ENCODE measurements around the gene DHRS2.
"Not testable (repeated sequence)": the region's sequence is repeated elsewhere in the genome, so short reads cannot be mapped to it uniquely, and the experiment has no call there.

Gene DHRS2

GRCh38 chr14:23663711-23664110 lies 27.5 kb downstream of the DHRS2 start:
- Histone ChIP-seq H3K4me1 (ENCODE audit: control insufficient read depth, insufficient read depth, low read length) (no peaks in the 10 kb centered on the region), H3K4me3 (ENCODE audit: low read depth, low read length) (no peak overlapping the region), H3K36me3 (ENCODE audit: control insufficient read depth, insufficient read depth, low read length) (no peaks in the 10 kb centered on the region), H3K27me3 (ENCODE audit: control insufficient read depth, insufficient read depth, low read length) (no peaks in the 10 kb centered on the region), H3K9me3 (ENCODE audit: control insufficient read depth, insufficient read depth, low read length) (no peaks in the 10 kb centered on the region), H3K9ac (ENCODE audit: low read depth, low read length) (no peak overlapping the region)

DNA sequence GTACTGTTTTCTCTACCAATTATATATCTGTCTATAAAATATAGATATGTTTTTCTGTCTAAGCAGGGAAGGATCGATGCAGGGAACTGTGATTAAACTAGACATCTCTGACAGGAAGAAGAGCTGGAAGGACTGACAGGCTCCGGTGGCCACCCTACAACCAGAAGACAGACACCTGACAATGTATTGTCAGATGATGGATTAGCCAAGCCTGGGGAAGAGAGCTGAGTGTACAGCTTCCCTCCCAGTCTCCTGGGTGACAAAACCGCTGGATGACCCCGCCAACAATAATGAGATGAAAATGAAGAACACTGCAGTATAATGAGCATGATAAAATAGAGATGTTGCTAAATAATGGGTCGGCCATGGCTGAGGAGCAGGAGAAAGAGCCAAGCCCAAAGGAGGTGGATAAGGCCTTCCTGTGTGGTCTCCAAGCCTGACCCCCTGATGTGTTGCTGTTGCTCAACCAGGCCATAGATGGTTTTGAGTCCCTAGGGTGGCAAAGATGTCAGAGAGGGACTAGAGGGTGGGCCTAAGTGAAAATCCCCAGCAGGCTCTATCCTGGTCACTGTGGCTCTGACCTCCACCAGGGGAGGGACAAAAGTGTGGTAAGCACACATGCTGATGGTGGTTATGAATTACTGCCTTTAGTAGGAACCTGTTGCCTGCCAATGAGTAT lies 28.2 kb downstream of the DHRS2 start:
- H3K9me3 ChIP-seq (ENCODE audit: control insufficient read depth, insufficient read depth, low read length), result no peaks in the 10 kb centered on the region
- no peaks in the 10 kb centered on the region for H3K27me3 ChIP-seq (ENCODE audit: control insufficient read depth, insufficient read depth, low read length)
- H3K4me1 ChIP-seq (ENCODE audit: control insufficient read depth, insufficient read depth, low read length), result no peaks in the 10 kb centered on the region
- no peak overlapping the region for H3K9ac ChIP-seq (ENCODE audit: low read depth, low read length)
- no peaks in the 10 kb centered on the region for H3K36me3 ChIP-seq (ENCODE audit: control insufficient read depth, insufficient read depth, low read length)
- no peak overlapping the region for H3K4me3 ChIP-seq (ENCODE audit: low read depth, low read length)

DNA sequence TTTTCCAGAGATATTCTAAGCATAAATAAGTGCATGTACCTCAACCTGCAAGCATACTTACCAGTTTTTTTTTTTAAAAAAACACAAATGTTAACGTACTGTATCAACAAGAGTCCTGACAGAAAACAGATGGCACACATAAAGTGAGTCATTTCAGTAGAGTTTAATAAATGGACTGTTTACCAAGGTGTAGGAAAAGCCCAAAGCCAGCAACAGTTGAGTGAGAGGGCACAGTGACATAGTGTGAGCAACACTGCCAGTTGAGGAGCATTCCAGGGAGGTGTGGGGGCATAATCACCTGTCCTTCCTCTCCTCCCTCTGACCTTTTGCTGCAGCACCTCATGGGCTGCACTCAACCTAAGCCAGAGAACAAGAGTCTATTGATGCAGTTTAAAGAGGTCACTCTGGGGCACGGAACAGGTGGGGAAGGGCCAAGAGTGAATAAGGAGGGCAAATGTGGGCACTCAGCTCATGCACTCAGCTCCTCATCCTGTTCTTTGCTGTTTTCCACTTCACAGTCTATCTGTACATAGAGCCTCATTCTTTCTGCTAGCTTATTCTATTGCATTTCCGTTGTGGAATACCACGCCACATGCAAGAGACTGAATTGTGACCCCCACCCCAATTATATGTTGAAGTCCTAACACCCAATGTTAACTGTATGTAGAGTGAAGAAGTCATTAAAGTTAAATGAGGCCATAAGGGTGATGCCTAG lies 29.3 kb downstream of the DHRS2 start:
- Histone ChIP-seq H3K4me1 (ENCODE audit: control insufficient read depth, insufficient read depth, low read length) (no peaks in the 10 kb centered on the region), H3K4me3 (ENCODE audit: low read depth, low read length) (no peak overlapping the region), H3K9me3 (ENCODE audit: control insufficient read depth, insufficient read depth, low read length) (no peaks in the 10 kb centered on the region), H3K27me3 (ENCODE audit: control insufficient read depth, insufficient read depth, low read length) (no peaks in the 10 kb centered on the region), H3K9ac (ENCODE audit: low read depth, low read length) (no peak overlapping the region), H3K36me3 (ENCODE audit: control insufficient read depth, insufficient read depth, low read length) (no peaks in the 10 kb centered on the region)

- H3K9me3 ChIP-seq (ENCODE audit: control insufficient read depth, insufficient read depth, low read length), result no peaks in the 10 kb centered on the region
- no peak overlapping the region for H3K4me3 ChIP-seq (ENCODE audit: low read depth, low read length)
- no peaks in the 10 kb centered on the region for H3K27me3 ChIP-seq (ENCODE audit: control insufficient read depth, insufficient read depth, low read length)
- no peaks in the 10 kb centered on the region for H3K36me3 ChIP-seq (ENCODE audit: control insufficient read depth, insufficient read depth, low read length)
- H3K9ac ChIP-seq (ENCODE audit: low read depth, low read length), result no peak overlapping the region
- no peaks in the 10 kb centered on the region for H3K4me1 ChIP-seq (ENCODE audit: control insufficient read depth, insufficient read depth, low read length)
Measured at GRCh38 chr14:23667134-23667533, 31.0 kb downstream of the DHRS2 start.

- H3K4me3 ChIP-seq (ENCODE audit: low read depth, low read length), result no peak overlapping the region
- no peak overlapping the region for H3K9ac ChIP-seq (ENCODE audit: low read depth, low read length)
- no peaks in the 10 kb centered on the region for H3K27me3 ChIP-seq (ENCODE audit: control insufficient read depth, insufficient read depth, low read length)
- H3K4me1 ChIP-seq (ENCODE audit: control insufficient read depth, insufficient read depth, low read length), result no peaks in the 10 kb centered on the region
- H3K36me3 ChIP-seq (ENCODE audit: control insufficient read depth, insufficient read depth, low read length), result no peaks in the 10 kb centered on the region
- no peaks in the 10 kb centered on the region for H3K9me3 ChIP-seq (ENCODE audit: control insufficient read depth, insufficient read depth, low read length)
Measured at GRCh38 chr14:23669441-23669840, 33.3 kb downstream of the DHRS2 start.

- H3K4me3 ChIP-seq (ENCODE audit: low read depth, low read length), result no peak overlapping the region
- H3K9ac ChIP-seq (ENCODE audit: low read depth, low read length), result no peak overlapping the region
- H3K27me3 ChIP-seq (ENCODE audit: control insufficient read depth, insufficient read depth, low read length), result no peaks in the 10 kb centered on the region
- H3K9me3 ChIP-seq (ENCODE audit: control insufficient read depth, insufficient read depth, low read length), result no peaks in the 10 kb centered on the region
- no peaks in the 10 kb centered on the region for H3K4me1 ChIP-seq (ENCODE audit: control insufficient read depth, insufficient read depth, low read length)
- H3K36me3 ChIP-seq (ENCODE audit: control insufficient read depth, insufficient read depth, low read length), result no peaks in the 10 kb centered on the region
Measured at GRCh38 chr14:23670481-23670880, 34.3 kb downstream of the DHRS2 start.

DNA sequence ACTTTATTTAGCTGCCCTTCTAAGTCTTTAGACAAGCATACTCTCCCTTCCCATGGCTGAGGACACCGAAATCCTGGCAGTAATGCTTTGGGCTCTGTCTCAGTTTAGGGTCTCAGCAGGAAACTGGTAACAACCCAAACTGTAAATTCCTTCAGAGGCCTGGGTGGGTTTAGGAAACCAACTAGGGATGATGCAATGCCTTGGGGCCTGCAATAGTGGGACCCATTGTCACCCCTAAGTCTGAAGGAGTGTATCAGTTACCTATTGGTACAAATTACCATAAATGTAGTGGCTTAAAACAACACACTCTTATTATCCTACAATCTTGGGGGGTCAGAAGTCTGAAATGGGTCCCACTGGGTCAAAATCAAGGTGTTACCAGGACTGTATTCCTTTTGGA lies 36.0 kb downstream of the DHRS2 start:
- Histone ChIP-seq H3K4me1 (ENCODE audit: control insufficient read depth, insufficient read depth, low read length) (no peaks in the 10 kb centered on the region), H3K9ac (ENCODE audit: low read depth, low read length) (no peak overlapping the region), H3K27me3 (ENCODE audit: control insufficient read depth, insufficient read depth, low read length) (no peaks in the 10 kb centered on the region), H3K9me3 (ENCODE audit: control insufficient read depth, insufficient read depth, low read length) (no peaks in the 10 kb centered on the region), H3K36me3 (ENCODE audit: control insufficient read depth, insufficient read depth, low read length) (no peaks in the 10 kb centered on the region), H3K4me3 (ENCODE audit: low read depth, low read length) (no peak overlapping the region)

DNA sequence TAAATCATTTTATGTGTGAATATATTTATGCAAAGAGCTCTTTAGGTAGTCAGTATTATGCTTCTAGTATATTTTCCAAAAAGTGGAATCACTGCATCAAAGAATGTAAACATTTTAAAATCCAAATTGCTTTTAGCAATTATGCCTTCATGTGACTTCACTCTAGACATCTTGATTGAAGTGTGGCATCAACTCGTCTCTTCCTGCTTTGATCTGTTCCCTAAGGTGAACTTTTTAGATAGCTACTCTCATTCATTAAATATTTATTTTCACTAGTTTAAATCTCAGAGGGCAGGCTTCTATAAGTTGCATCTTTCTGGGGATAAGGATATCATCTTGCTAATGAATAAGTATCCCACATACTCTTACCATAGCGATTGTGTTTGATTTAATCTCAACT lies 39.2 kb downstream of the DHRS2 start:
- Histone ChIP-seq H3K4me1 (ENCODE audit: control insufficient read depth, insufficient read depth, low read length) (no peaks in the 10 kb centered on the region), H3K36me3 (ENCODE audit: control insufficient read depth, insufficient read depth, low read length) (no peaks in the 10 kb centered on the region), H3K9me3 (ENCODE audit: control insufficient read depth, insufficient read depth, low read length) (no peaks in the 10 kb centered on the region), H3K27me3 (ENCODE audit: control insufficient read depth, insufficient read depth, low read length) (no peaks in the 10 kb centered on the region), H3K9ac (ENCODE audit: low read depth, low read length) (no peak overlapping the region), H3K4me3 (ENCODE audit: low read depth, low read length) (no peak overlapping the region)

GRCh38 chr14:23675906-23676305 lies 39.7 kb downstream of the DHRS2 start:
- Histone ChIP-seq H3K9ac (ENCODE audit: low read depth, low read length) (no peak overlapping the region), H3K27me3 (ENCODE audit: control insufficient read depth, insufficient read depth, low read length) (no peaks in the 10 kb centered on the region), H3K36me3 (ENCODE audit: control insufficient read depth, insufficient read depth, low read length) (no peaks in the 10 kb centered on the region)

GRCh38 chr14:23681337-23681736 lies 45.2 kb downstream of the DHRS2 start:
- no peaks in the 10 kb centered on the region for H3K9me3 ChIP-seq (ENCODE audit: control insufficient read depth, insufficient read depth, low read length)

More at GRCh38 chr14:23675906-23676305, 39.7 kb downstream of the DHRS2 start:
- H3K4me1 ChIP-seq (ENCODE audit: control insufficient read depth, insufficient read depth, low read length), result no peaks in the 10 kb centered on the region
- no peak overlapping the region for H3K4me3 ChIP-seq (ENCODE audit: low read depth, low read length)
- H3K9me3 ChIP-seq (ENCODE audit: control insufficient read depth, insufficient read depth, low read length), result no peaks in the 10 kb centered on the region

DNA sequence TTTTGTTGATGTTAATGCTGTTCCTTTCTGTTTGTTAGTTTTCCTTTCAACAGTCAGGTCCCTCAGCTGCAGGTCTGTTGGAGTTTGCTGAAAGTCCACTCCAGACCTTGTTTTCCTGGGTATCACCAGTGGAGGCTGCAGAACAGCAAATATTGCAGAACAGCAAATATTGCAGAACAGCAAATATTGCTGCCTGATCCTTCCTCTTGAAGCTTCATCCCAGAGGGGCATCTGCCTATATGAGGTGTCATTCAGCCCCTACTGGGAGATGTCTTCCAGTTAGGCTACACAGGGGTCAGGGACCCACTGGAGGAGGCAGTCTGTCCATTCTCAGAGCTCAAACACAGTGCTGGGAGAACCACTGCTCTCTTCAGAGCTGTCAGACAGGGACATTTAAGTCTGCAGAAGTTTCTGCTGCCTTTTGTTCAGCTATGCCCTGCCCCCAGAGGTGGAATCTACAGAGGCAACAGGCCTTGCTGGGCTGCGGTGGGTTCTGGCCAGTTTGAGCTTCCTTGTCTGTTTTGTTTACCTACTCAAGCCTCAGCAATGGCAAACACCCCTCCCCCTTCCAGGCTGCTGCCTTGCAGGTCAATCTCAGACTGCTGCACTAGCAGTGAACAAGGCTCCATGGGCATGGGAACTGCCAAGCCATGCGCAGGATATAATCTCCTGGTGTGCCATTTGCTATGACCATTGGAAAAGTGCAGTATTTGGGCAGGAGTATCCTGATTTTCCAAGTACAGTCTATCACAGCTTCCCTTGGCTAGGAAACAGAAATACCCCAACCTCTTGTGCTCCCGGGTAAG lies 53.7 kb downstream of the DHRS2 start:
- H3K4me3 ChIP-seq (ENCODE audit: low read depth, low read length); H3K9ac ChIP-seq (ENCODE audit: low read depth, low read length); H3K9me3 ChIP-seq (ENCODE audit: control insufficient read depth, insufficient read depth, low read length); H3K36me3 ChIP-seq (ENCODE audit: control insufficient read depth, insufficient read depth, low read length); H3K27me3 ChIP-seq (ENCODE audit: control insufficient read depth, insufficient read depth, low read length): not testable (repeated sequence)
- peaks cover 15% of the 10 kb centered on the region for H3K4me1 ChIP-seq (ENCODE audit: control insufficient read depth, insufficient read depth, low read length)

More at GRCh38 chr14:23681337-23681736, 45.2 kb downstream of the DHRS2 start:
- H3K4me1 ChIP-seq (ENCODE audit: control insufficient read depth, insufficient read depth, low read length), result no peaks in the 10 kb centered on the region
- H3K9ac ChIP-seq (ENCODE audit: low read depth, low read length), result no peak overlapping the region
- H3K27me3 ChIP-seq (ENCODE audit: control insufficient read depth, insufficient read depth, low read length), result peaks cover 7% of the 10 kb centered on the region
- no peak overlapping the region for H3K4me3 ChIP-seq (ENCODE audit: low read depth, low read length)
- H3K36me3 ChIP-seq (ENCODE audit: control insufficient read depth, insufficient read depth, low read length), result no peaks in the 10 kb centered on the region
